Tibial artery (tissue), 4 donors: ENCODE data around the gene MAST4.

Experiments
- DNase-seq, 2 donors: peaks; one replicate each; pipeline ENCODE4 v3.0.0-alpha.2; 2019
- H3K27ac ChIP-seq, 2 donors: fragments of 200-600 bp; sonication (generic) in 1 of 2; 1 replicate in 1 of 2; 2 replicates in 1 of 2; pipeline ENCODE4 v1.5.1; 2018 to 2019; ENCODE audit warnings: mild to moderate bottlenecking in 1 of 2
- H3K27me3 ChIP-seq, 2 donors: fragments of 200-600 bp; sonication (generic) in 1 of 2; one replicate each; pipeline versions ENCODE4 v1.5.1 to v1.6.0; 2016 to 2019
- H3K36me3 ChIP-seq, 3 donors: fragments of 200-600 bp; sonication (generic) in 2 of 3; one replicate each; pipeline ENCODE4 v1.5.1; 2016 to 2019; ENCODE audit warnings: mild to moderate bottlenecking in 2 of 3
- H3K4me1 ChIP-seq, 4 donors: fragments of 200-600 bp; sonication (generic) in 2 of 4; 1 replicate in 3 of 4; 2 replicates in 1 of 4; pipeline ENCODE4 v1.5.1; 2016 to 2019
- H3K4me3 ChIP-seq, 2 donors: fragments of 200-600 bp; sonication (generic) in 1 of 2; 1 replicate in 1 of 2; 2 replicates in 1 of 2; pipeline ENCODE4 v1.5.1; 2018 to 2019; ENCODE audit warnings: mild to moderate bottlenecking in 2 of 2
- H3K9me3 ChIP-seq, 3 donors: fragments of 200-600 bp; sonication (generic) in 1 of 3; one replicate each; pipeline ENCODE4 v1.5.1; 2016 to 2019
- intact Hi-C: fragments of 100-400 bp; cut with DNase I; formaldehyde crosslinking; loops from one replicate; pipeline ENCODE4 v1.15.0; 2023; ENCODE audit warnings: low total_unique reads
- TF ChIP-seq, protein P1 (sequence below), 2 experiments: fragments of 200-600 bp in 1 of 2; fragments of 450-650 bp in 1 of 2; IDR thresholded peaks; one replicate each; pipeline ENCODE4 v1.5.1; 2017 to 2019; ENCODE audit warnings: antibody characterized with exemption in 2 of 2, mild to moderate bottlenecking in 1 of 2, moderate library complexity in 1 of 2

The MAST4 gene

GRCh38 chr5:66884564-66885243 lies 288.5 kb downstream of the MAST4 start:
- Histone ChIP-seq H3K27ac (no peak overlapping the region), H3K27me3 (no peaks in the 10 kb centered on the region), H3K9me3 (no peaks in the 10 kb centered on the region), H3K4me3 (no peak overlapping the region), H3K36me3 (no peaks in the 10 kb centered on the region), H3K4me1 (peaks cover 0 to 20% (median 3%) of the 10 kb centered on the region in 4 donors)
- DNase-seq, result no peak
- TF ChIP-seq, protein P1, sequence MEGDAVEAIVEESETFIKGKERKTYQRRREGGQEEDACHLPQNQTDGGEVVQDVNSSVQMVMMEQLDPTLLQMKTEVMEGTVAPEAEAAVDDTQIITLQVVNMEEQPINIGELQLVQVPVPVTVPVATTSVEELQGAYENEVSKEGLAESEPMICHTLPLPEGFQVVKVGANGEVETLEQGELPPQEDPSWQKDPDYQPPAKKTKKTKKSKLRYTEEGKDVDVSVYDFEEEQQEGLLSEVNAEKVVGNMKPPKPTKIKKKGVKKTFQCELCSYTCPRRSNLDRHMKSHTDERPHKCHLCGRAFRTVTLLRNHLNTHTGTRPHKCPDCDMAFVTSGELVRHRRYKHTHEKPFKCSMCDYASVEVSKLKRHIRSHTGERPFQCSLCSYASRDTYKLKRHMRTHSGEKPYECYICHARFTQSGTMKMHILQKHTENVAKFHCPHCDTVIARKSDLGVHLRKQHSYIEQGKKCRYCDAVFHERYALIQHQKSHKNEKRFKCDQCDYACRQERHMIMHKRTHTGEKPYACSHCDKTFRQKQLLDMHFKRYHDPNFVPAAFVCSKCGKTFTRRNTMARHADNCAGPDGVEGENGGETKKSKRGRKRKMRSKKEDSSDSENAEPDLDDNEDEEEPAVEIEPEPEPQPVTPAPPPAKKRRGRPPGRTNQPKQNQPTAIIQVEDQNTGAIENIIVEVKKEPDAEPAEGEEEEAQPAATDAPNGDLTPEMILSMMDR (IDR thresholded peaks at IDR 0.05), result no peak
- intact Hi-C loops, result no loop called here

GRCh38 chr5:66886941-66887340 lies 290.7 kb downstream of the MAST4 start:
- H3K27ac ChIP-seq, result no peak overlapping the region
- H3K4me3 ChIP-seq, result no peak overlapping the region
- TF ChIP-seq, protein P1 (IDR thresholded peaks at IDR 0.05), result no peak
- no peak for DNase-seq
- no peaks in the 10 kb centered on the region for H3K9me3 ChIP-seq
- H3K27me3 ChIP-seq, result no peaks in the 10 kb centered on the region
- no peaks in the 10 kb centered on the region for H3K36me3 ChIP-seq
- peaks cover 0 to 11% (median 0%) of the 10 kb centered on the region in 4 donors for H3K4me1 ChIP-seq
- intact Hi-C loops, result no loop called here

DNA sequence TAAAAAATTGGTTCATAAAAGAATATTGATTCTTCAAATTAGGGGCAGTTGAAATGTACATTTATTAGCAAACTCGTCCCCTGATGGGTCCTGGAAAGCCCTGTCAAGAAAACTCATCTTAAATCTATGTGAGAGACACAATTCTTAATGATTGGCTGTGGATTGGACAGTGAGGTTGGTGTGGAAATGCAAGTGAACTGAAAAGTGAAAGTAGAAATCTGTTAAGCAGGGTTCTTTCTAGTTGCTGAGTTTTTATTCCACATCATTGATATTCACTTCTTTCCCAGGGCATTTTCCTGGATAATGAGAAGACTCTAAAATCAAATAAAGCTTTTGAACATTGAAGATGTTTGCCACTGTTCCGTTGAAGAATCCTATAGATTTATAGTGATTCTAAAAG lies 292.4 kb downstream of the MAST4 start:
- Histone ChIP-seq H3K27me3 (no peaks in the 10 kb centered on the region), H3K4me3 (no peak overlapping the region), H3K27ac (no peak overlapping the region), H3K9me3 (no peaks in the 10 kb centered on the region), H3K4me1 (no peaks in the 10 kb centered on the region), H3K36me3 (no peaks in the 10 kb centered on the region)
- DNase-seq, result no peak
- intact Hi-C loops, result no loop called here
- TF ChIP-seq, protein P1 (IDR thresholded peaks at IDR 0.05), result no peak

DNA sequence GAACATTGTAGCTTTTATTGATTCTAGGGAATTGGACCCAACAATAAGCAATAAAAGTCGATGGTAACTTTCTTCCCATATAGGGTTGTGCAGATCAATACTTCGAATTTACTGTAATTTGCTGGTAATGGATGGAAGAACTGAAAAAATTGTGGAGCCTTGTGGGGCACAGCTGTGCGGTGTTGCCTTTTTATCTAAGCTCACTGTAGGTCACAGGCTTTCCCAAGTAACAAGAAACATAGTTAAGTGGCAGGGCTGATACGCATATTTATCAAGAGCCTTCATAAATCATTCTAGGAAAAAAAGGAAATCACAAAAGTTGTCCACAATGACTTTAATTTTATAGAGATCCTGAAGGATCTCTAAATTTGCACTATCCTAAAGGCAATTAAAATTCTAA lies 292.9 kb downstream of the MAST4 start:
- intact Hi-C loops, result no loop called here
- H3K4me3 ChIP-seq, result no peak overlapping the region
- TF ChIP-seq, protein P1 (IDR thresholded peaks at IDR 0.05), result no peak

GRCh38 chr5:66889524-66889923 lies 293.3 kb downstream of the MAST4 start:
- Histone ChIP-seq H3K9me3 (no peaks in the 10 kb centered on the region), H3K27ac (no peak overlapping the region), H3K36me3 (no peaks in the 10 kb centered on the region), H3K27me3 (no peaks in the 10 kb centered on the region), H3K4me3 (no peak overlapping the region), H3K4me1 (no peaks in the 10 kb centered on the region)
- TF ChIP-seq, protein P1 (IDR thresholded peaks at IDR 0.05), result no peak
- no peak for DNase-seq
- intact Hi-C loops, result no loop called here

More for the DNA sequence above, 292.9 kb downstream of the MAST4 start:
- Histone ChIP-seq H3K27ac (no peak overlapping the region), H3K4me1 (no peaks in the 10 kb centered on the region), H3K27me3 (no peaks in the 10 kb centered on the region), H3K36me3 (no peaks in the 10 kb centered on the region), H3K9me3 (no peaks in the 10 kb centered on the region)
- DNase-seq, result no peak
